ENCODE data around the gene EYS. TPM values are rescaled to one million over a fixed set of nuclear protein-coding genes. Genes with fewer than 3 reads are reported as not detected.

EYS gene
- total RNA-seq, 1 donor from 2014 or later, result not detected

- no peak overlapping the region for H3K27ac ChIP-seq
- peaks cover 0 to 4% of the 10 kb centered on the region in 2 donors for H3K9me3 ChIP-seq
- H3K36me3 ChIP-seq, result no peaks in the 10 kb centered on the region
- intact Hi-C loops (cut with DNase I), result no loop called here
- no peak for DNase-seq (ENCODE audit: low spot score in 2 of 2)
- H3K27me3 ChIP-seq, result no peaks in the 10 kb centered on the region
- no peak overlapping the region for H3K4me3 ChIP-seq
- no peaks in the 10 kb centered on the region for H3K4me1 ChIP-seq
- no peak for TF ChIP-seq CTCF (IDR thresholded peaks at IDR 0.05)
Measured at GRCh38 chr6:63783096-63783495, 1923.9 kb downstream of the EYS start.

GRCh38 chr6:63774961-63775360, 1932.1 kb downstream of the EYS start:
- DNase-seq (ENCODE audit: low spot score in 2 of 2), result no peak
- no peak overlapping the region for H3K4me3 ChIP-seq
- no peak for TF ChIP-seq CTCF (IDR thresholded peaks at IDR 0.05)
- intact Hi-C loops (cut with DNase I), result no loop called here
- H3K27me3 ChIP-seq, result no peaks in the 10 kb centered on the region
- H3K4me1 ChIP-seq, result no peaks in the 10 kb centered on the region
- H3K36me3 ChIP-seq, result no peaks in the 10 kb centered on the region
- H3K27ac ChIP-seq, result no peak overlapping the region
- H3K9me3 ChIP-seq, result no peaks in the 10 kb centered on the region

GRCh38 chr6:63773200-63773599, 1933.8 kb downstream of the EYS start:
- H3K36me3 ChIP-seq, result no peaks in the 10 kb centered on the region
- H3K4me1 ChIP-seq, result no peaks in the 10 kb centered on the region
- intact Hi-C loops (cut with DNase I), result no loop called here
- H3K27ac ChIP-seq, result no peak overlapping the region
- DNase-seq (ENCODE audit: low spot score in 2 of 2), result no peak
- TF ChIP-seq CTCF (IDR thresholded peaks at IDR 0.05), result no peak
- H3K4me3 ChIP-seq, result no peak overlapping the region
- no peaks in the 10 kb centered on the region for H3K27me3 ChIP-seq
- peaks cover 0 to 4% of the 10 kb centered on the region in 2 donors for H3K9me3 ChIP-seq

GRCh38 chr6:63765828-63766227, 1941.2 kb downstream of the EYS start:
- Histone ChIP-seq H3K36me3 (no peaks in the 10 kb centered on the region), H3K27ac (no peak overlapping the region), H3K27me3 (no peaks in the 10 kb centered on the region), H3K9me3 (peaks cover 0 to 4% of the 10 kb centered on the region in 2 donors), H3K4me3 (no peak overlapping the region), H3K4me1 (no peaks in the 10 kb centered on the region)
- no peak for TF ChIP-seq CTCF (IDR thresholded peaks at IDR 0.05)
- DNase-seq (ENCODE audit: low spot score in 2 of 2), result no peak
- intact Hi-C loops (cut with DNase I), result loop anchor here (10.0 kb wide), 1 partner anchor 411 kb away; no protein-coding TSS in a partner anchor

- no peak for DNase-seq (ENCODE audit: low spot score in 2 of 2)
- no peaks in the 10 kb centered on the region for H3K4me1 ChIP-seq
- peaks cover 0 to 4% of the 10 kb centered on the region in 2 donors for H3K9me3 ChIP-seq
- intact Hi-C loops (cut with DNase I), result loop anchor here (1.0 to 10.0 kb wide), 2 partner anchors 166 to 410 kb away; no protein-coding TSS in a partner anchor
- no peak overlapping the region for H3K27ac ChIP-seq
- peak; percentile 44 to 57 (median 51) for TF ChIP-seq CTCF (IDR thresholded peaks at IDR 0.05)
- H3K27me3 ChIP-seq, result no peaks in the 10 kb centered on the region
- H3K36me3 ChIP-seq, result no peaks in the 10 kb centered on the region
- H3K4me3 ChIP-seq, result no peak overlapping the region
Measured at GRCh38 chr6:63764318-63764916, 1942.6 kb downstream of the EYS start.

Measured in ascending aorta (tissue), 2 donors.